Uterus (tissue), 4 donors: Measurements from ENCODE around the gene FMN2. TPM values are rescaled to one million over a fixed set of nuclear protein-coding genes. Genes with fewer than 3 reads are reported as not detected.

Experiments
- DNase-seq, 2 donors: peaks; one replicate each; pipeline ENCODE4 v3.0.0-alpha.2; 2019 to 2020
- H3K27ac ChIP-seq, 2 donors: fragments of 200-600 bp; sonication (generic); 1 replicate in 1 of 2; 2 replicates in 1 of 2; pipeline ENCODE4 v1.5.1; 2016 to 2018
- H3K27me3 ChIP-seq, 2 donors: fragments of 200-600 bp; sonication (generic); one replicate each; pipeline ENCODE4 v1.5.1; 2018 to 2019; ENCODE audit warnings: control low read depth in 1 of 2
- H3K36me3 ChIP-seq, 2 donors: fragments of 200-600 bp; sonication (generic); one replicate each; pipeline ENCODE4 v1.5.1; 2019; ENCODE audit warnings: control low read depth in 1 of 2
- H3K4me1 ChIP-seq, 2 donors: fragments of 200-600 bp; sonication (generic); one replicate each; pipeline ENCODE4 v1.5.1; 2018 to 2019; ENCODE audit warnings: control low read depth in 1 of 2
- H3K4me3 ChIP-seq, 2 donors: fragments of 200-600 bp; sonication (generic); 1 replicate in 1 of 2; 2 replicates in 1 of 2; pipeline ENCODE4 v1.5.1; 2018 to 2019; ENCODE audit warnings: mild to moderate bottlenecking in 1 of 2
- H3K9me3 ChIP-seq, 2 donors: fragments of 200-600 bp; sonication (generic); one replicate each; pipeline ENCODE4 v1.5.1; 2019; ENCODE audit warnings: control low read depth in 1 of 2
- CTCF ChIP-seq, 4 experiments: fragments of 200-600 bp in 2 of 4; fragments of 450-650 bp in 2 of 4; sonication (generic) in 2 of 4; IDR thresholded peaks; one replicate each; pipeline ENCODE4 v1.5.1; 2016 to 2019; ENCODE audit warnings: antibody characterized with exemption in 4 of 4, mild to moderate bottlenecking in 2 of 4, moderate library complexity in 1 of 4
- POLR2A ChIP-seq, 2 donors: fragments of 450-650 bp; IDR thresholded peaks; one replicate each; pipeline ENCODE4 v1.6.1; 2016; ENCODE audit warnings: antibody characterized with exemption in 2 of 2, mild to moderate bottlenecking in 1 of 2, moderate library complexity in 1 of 2
- intact Hi-C: fragments of 100-400 bp; cut with DNase I; formaldehyde crosslinking; loops from one replicate; pipeline ENCODE4 v1.15.1; 2023; ENCODE audit warnings: low total_unique reads
- total RNA-seq, 4 donors: library from RNA; depleted of rRNA in 3 of 4; stranded (reverse); fragments of >200 nt in 3 of 4; gene quantifications; one replicate each; pipeline versions ENCODE4 v1.1.0 to v1.2.4, GENCODE V29; 2014 to 2023
- donor health status: DM: yes; HTN: yes; CAD: no.

FMN2 gene
- total RNA-seq, 4 donors from 2014 or later, result 1.0 to 6.5 (median 2.3) TPM; not detected in 1

DNA sequence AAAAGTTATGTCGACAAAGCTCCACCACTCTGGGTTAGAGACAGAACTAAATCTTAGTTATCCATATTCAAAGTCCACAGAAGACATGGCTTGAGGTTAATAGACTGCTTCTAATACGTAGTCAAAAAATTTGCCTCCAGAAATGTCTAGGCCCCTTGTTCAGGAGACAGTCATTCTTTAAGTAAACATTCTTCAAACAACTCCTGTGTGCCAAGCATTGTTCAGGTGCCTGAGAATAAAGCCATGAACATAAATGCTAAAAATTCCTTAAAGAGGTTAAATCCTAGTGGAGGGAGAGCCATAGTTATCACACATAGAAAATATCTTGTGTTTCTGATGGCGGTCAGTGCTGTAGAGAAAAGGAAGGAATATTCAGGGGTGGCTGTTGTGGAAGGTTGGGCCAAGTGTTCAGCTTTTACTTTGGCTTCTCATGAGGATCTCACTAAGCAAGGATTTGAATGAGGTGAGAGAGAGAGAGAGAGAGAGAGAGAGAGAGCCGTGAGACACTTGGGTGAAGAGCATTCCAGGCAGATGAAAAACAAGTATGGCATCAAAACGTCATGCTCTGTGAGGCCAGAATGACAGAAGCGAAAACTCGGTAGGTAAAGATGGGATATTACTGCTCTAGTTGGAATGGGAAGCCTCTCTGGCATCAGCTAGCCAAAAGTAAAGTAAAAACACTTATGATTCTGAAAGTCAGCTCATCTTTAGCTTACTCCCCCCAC lies 333.2 kb downstream of the FMN2 start:
- no peaks in the 10 kb centered on the region for H3K4me1 ChIP-seq
- intact Hi-C loops, result no loop called here
- TF ChIP-seq CTCF (IDR thresholded peaks at IDR 0.05) (no peak), POLR2A (IDR thresholded peaks at IDR 0.05) (no peak)

GRCh38 chr1:240426051-240426450 lies 334.4 kb downstream of the FMN2 start:
- H3K4me3 ChIP-seq, result no peak overlapping the region
- no peaks in the 10 kb centered on the region for H3K27me3 ChIP-seq
- intact Hi-C loops, result no loop called here
- no peak for TF ChIP-seq POLR2A (IDR thresholded peaks at IDR 0.05)
- no peak for TF ChIP-seq CTCF (IDR thresholded peaks at IDR 0.05)
- H3K9me3 ChIP-seq, result no peaks in the 10 kb centered on the region
- DNase-seq, result no peak
- no peak overlapping the region for H3K27ac ChIP-seq
- no peaks in the 10 kb centered on the region for H3K4me1 ChIP-seq
- H3K36me3 ChIP-seq, result no peaks in the 10 kb centered on the region

More for the DNA sequence above, 333.2 kb downstream of the FMN2 start:
- H3K4me3 ChIP-seq, result no peak overlapping the region
- no peaks in the 10 kb centered on the region for H3K27me3 ChIP-seq
- no peak overlapping the region for H3K27ac ChIP-seq
- no peaks in the 10 kb centered on the region for H3K9me3 ChIP-seq
- DNase-seq, result no peak
- H3K36me3 ChIP-seq, result no peaks in the 10 kb centered on the region

DNA sequence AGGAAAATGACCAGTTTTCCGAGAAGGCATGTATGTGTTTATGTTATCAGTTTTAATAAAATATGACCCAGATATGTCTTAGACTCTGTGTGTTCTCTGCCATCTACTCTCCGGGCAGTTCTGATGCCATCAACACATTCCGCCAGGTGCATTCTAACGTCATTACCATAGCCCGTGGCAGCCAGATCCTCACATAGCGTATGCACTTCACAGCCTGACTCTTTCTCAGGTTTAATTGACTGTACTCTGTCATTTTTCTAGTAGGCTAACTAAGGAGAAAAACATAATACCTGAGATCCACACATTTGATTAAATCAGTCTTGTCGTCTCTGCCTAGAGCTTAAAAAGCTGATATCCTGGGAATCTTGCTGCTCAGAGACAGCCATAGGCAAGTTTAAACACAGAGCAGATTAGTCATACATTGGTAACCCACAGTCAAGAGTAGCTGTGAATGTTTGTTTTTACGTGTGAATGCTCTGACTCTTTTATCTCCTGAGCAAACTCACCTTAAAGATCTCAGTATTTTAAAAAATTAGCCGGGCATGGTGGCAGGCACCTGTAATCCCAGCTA lies 344.4 kb downstream of the FMN2 start:
- Histone ChIP-seq H3K9me3 (no peaks in the 10 kb centered on the region), H3K27ac (no peak overlapping the region), H3K27me3 (no peaks in the 10 kb centered on the region), H3K36me3 (no peaks in the 10 kb centered on the region), H3K4me1 (no peaks in the 10 kb centered on the region), H3K4me3 (no peak overlapping the region)
- TF ChIP-seq CTCF (IDR thresholded peaks at IDR 0.05), result no peak
- no peak for TF ChIP-seq POLR2A (IDR thresholded peaks at IDR 0.05)
- DNase-seq, result no peak
- intact Hi-C loops, result no loop called here

DNA sequence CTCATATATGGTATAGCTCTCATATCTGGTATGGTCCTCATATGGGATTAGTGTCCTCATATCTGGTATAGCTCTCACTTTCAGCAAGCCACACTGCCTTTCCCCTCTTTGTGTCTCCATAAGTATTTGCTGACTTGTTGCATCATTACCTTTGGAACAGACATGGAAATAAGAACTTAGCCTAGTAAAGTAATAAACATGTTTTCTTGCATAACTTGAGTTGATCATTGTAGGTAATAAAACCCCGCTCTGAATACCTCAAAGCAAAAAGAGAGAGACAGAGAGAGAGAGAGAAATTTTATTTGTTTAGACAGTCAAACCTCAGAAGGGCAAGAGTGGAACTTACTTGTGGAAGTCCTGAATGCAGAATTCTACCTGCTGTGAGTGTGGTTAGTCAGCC lies 350.0 kb downstream of the FMN2 start:
- TF ChIP-seq POLR2A (IDR thresholded peaks at IDR 0.05) (no peak), CTCF (IDR thresholded peaks at IDR 0.05) (no peak)
- intact Hi-C loops, result no loop called here
- DNase-seq, result no peak

GRCh38 chr1:240445369-240445768 lies 353.7 kb downstream of the FMN2 start:
- H3K36me3 ChIP-seq, result no peaks in the 10 kb centered on the region
- no peak for TF ChIP-seq CTCF (IDR thresholded peaks at IDR 0.05)
- TF ChIP-seq POLR2A (IDR thresholded peaks at IDR 0.05), result no peak
- intact Hi-C loops, result no loop called here
- no peaks in the 10 kb centered on the region for H3K9me3 ChIP-seq
- H3K27me3 ChIP-seq, result no peaks in the 10 kb centered on the region
- H3K4me1 ChIP-seq, result no peaks in the 10 kb centered on the region
- no peak for DNase-seq
- no peak overlapping the region for H3K4me3 ChIP-seq
- no peak overlapping the region for H3K27ac ChIP-seq

More for the DNA sequence above, 350.0 kb downstream of the FMN2 start:
- no peaks in the 10 kb centered on the region for H3K9me3 ChIP-seq
- no peaks in the 10 kb centered on the region for H3K4me1 ChIP-seq
- no peaks in the 10 kb centered on the region for H3K36me3 ChIP-seq
- no peaks in the 10 kb centered on the region for H3K27me3 ChIP-seq
- H3K4me3 ChIP-seq, result no peak overlapping the region
- no peak overlapping the region for H3K27ac ChIP-seq
